Ascending aorta (tissue), 2 donors: ENCODE results near the gene FAM47E. TPM values are rescaled to one million over a fixed set of nuclear protein-coding genes. Genes with fewer than 3 reads are reported as not detected.
A peak's percentile ranks its signal among the peaks of the same experiment; 100 is the strongest.

Source experiments
- DNase-seq, 2 donors: peaks; one replicate each; pipeline ENCODE4 v3.0.0-alpha.2; 2019; ENCODE audit warnings: low spot score in 2 of 2
- H3K27ac ChIP-seq, 2 donors: fragments of 200-600 bp; sonication (generic); one replicate each; pipeline ENCODE4 v1.5.1; 2016 to 2017; ENCODE audit warnings: mild to moderate bottlenecking in 1 of 2
- H3K27me3 ChIP-seq: fragments of 200-600 bp; sonication (generic); one replicate; pipeline ENCODE4 v1.5.1; 2017
- H3K36me3 ChIP-seq, 2 donors: fragments of 200-600 bp; sonication (generic); one replicate each; pipeline ENCODE4 v1.5.1; 2016
- H3K4me1 ChIP-seq, 2 donors: fragments of 200-600 bp; sonication (generic); one replicate each; pipeline ENCODE4 v1.5.1; 2016 to 2017; ENCODE audit warnings: mild to moderate bottlenecking in 1 of 2
- H3K4me3 ChIP-seq, 2 donors: fragments of 200-600 bp; sonication (generic); one replicate each; pipeline ENCODE4 v1.5.1; 2016 to 2017; ENCODE audit warnings: mild to moderate bottlenecking in 1 of 2
- H3K9me3 ChIP-seq, 2 donors: fragments of 200-600 bp; sonication (generic); one replicate each; pipeline ENCODE4 v1.5.1; 2016
- intact Hi-C: fragments of 100-400 bp; cut with DNase I; formaldehyde crosslinking; loops from one replicate; pipeline ENCODE4 v1.15.1; 2023
- total RNA-seq: library from RNA; depleted of rRNA; stranded (reverse); fragments of >200 nt; gene quantifications from one replicate; pipeline ENCODE4 v1.1.0, GENCODE V29; 2016
- TF ChIP-seq, protein P1 (sequence below), 3 experiments: fragments of 200-600 bp in 2 of 3; fragments of 450-650 bp in 1 of 3; sonication (generic) in 2 of 3; IDR thresholded peaks; one replicate each; pipeline ENCODE4 v1.5.1; 2016 to 2019; ENCODE audit warnings: antibody characterized with exemption in 3 of 3, mild to moderate bottlenecking in 1 of 3, moderate library complexity in 1 of 3

The FAM47E gene
- total RNA-seq, 1 donor from 2014 or later = not detected

DNA sequence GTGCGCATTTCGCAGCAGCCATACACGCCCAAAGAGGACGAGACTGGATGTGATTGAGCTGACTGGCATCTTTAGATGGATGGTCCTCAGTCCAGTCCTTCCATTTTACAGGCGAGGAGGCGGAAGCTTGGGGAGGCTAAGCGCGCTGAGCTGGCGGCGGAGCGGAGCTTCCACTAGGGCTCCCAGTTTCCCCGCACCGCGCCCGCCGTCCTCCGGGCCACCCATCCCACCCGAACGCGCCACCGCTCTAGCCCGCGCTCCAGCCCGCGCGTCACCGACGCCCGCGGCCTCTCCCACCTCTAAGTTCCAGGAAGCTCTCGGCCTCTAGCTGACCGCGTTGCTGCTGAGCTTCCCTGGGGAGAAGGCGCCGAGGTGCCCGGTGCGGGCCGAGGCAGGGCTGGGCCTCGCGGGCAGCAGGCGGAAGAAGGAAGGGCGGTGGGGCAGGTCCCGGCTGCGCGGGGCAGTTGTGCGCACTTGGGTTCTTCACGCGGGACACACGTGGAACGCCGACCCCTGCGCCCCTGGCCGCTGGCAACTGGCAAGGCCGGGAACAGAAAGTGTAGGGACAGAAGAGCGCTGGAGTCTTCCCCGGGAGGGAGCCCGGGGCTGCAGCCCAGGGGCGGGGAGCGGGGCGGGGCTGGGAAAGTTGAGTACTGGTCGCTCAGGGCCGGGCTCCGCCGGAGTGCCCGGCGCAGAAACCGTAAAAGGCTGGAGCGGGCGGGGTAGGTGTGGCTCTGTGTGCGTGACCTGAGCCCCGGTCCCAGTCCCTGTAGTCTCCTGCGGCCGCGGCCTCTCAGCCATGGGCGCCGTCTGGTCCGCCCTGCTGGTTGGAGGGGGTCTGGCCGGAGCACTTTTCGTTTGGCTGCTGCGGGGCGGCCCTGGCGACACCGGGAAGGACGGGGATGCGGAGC, 54.7 kb downstream of the FAM47E start, which contains the start of gene STBD1:
STBD1 (plus strand) TSS at position 763 of the 911 bp plus-strand sequence; CDS start at position 800, 37 bp downstream.
- Histone ChIP-seq H3K27me3 (no peaks in the 10 kb centered on the region), H3K4me3 (peak within 1 kb of the TSS; percentile 68 to 72), H3K9me3 (no peaks in the 10 kb centered on the region), H3K36me3 (peaks cover 5 to 11% of the 10 kb centered on the region in 2 donors), H3K4me1 (peaks cover 0 to 15% of the 10 kb centered on the region in 2 donors), H3K27ac (peak within 1 kb of the TSS; percentile 79 to 87)
- TF ChIP-seq, protein P1, sequence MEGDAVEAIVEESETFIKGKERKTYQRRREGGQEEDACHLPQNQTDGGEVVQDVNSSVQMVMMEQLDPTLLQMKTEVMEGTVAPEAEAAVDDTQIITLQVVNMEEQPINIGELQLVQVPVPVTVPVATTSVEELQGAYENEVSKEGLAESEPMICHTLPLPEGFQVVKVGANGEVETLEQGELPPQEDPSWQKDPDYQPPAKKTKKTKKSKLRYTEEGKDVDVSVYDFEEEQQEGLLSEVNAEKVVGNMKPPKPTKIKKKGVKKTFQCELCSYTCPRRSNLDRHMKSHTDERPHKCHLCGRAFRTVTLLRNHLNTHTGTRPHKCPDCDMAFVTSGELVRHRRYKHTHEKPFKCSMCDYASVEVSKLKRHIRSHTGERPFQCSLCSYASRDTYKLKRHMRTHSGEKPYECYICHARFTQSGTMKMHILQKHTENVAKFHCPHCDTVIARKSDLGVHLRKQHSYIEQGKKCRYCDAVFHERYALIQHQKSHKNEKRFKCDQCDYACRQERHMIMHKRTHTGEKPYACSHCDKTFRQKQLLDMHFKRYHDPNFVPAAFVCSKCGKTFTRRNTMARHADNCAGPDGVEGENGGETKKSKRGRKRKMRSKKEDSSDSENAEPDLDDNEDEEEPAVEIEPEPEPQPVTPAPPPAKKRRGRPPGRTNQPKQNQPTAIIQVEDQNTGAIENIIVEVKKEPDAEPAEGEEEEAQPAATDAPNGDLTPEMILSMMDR (IDR thresholded peaks at IDR 0.05) = peak in 2 of 3 experiments; percentile 1 to 7
- intact Hi-C loops = loop anchor here (2.0 to 5.0 kb wide), 5 partner anchors 55 to 201 kb away; partner anchors contain the start of genes CCDC158, FAM47E and SCARB2
- DNase-seq = peak; percentile 44 to 85

GRCh38 chr4:76306882-76307659, 55.5 kb downstream of the FAM47E start:
- Histone ChIP-seq H3K4me3 (peak overlapping the region; percentile 68 to 72), H3K4me1 (peaks cover 0 to 15% of the 10 kb centered on the region in 2 donors), H3K9me3 (no peaks in the 10 kb centered on the region), H3K27me3 (no peaks in the 10 kb centered on the region), H3K36me3 (peaks cover 5 to 11% of the 10 kb centered on the region in 2 donors), H3K27ac (peak overlapping the region; percentile 79 to 87)
- intact Hi-C loops = loop anchor here (2.0 to 5.0 kb wide), 5 partner anchors 56 to 200 kb away; partner anchors contain the start of genes CCDC158, FAM47E and SCARB2
- TF ChIP-seq, protein P1 (IDR thresholded peaks at IDR 0.05) = peak in 2 of 3 experiments; percentile 35 to 52
- peak in 1 of 2 donors; percentile 79 for DNase-seq

GRCh38 chr4:76307660-76308014, 56.1 kb downstream of the FAM47E start:
- DNase-seq = no peak
- peaks cover 5 to 11% of the 10 kb centered on the region in 2 donors for H3K36me3 ChIP-seq
- no peaks in the 10 kb centered on the region for H3K27me3 ChIP-seq
- intact Hi-C loops = loop anchor here (2.0 to 5.0 kb wide), 5 partner anchors 57 to 200 kb away; partner anchors contain the start of genes CCDC158, FAM47E and SCARB2
- no peaks in the 10 kb centered on the region for H3K9me3 ChIP-seq
- peak overlapping the region; percentile 68 to 72 for H3K4me3 ChIP-seq
- TF ChIP-seq, protein P1 (IDR thresholded peaks at IDR 0.05) = no peak
- peak overlapping the region; percentile 79 to 87 for H3K27ac ChIP-seq
- H3K4me1 ChIP-seq = peaks cover 0 to 15% of the 10 kb centered on the region in 2 donors

DNA sequence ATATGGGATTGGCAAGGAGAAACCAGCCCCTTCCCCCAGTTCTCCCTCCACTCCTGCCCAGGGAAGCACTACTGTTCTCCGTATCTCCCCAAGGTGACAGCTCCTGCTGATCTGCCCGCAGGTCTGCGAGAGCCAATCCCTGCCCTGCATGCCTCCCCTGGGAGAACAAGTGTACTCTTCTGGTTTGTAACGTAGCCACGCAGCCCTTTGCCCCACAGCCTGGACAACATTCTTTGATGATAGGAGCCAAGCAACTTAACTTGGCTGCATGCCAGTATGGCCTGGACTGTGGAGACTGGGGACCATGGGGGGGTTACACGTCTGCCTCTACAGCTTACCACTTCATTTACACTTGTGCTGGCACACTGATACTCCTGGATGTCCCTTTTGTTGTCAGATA, 57.0 kb downstream of the FAM47E start:
- intact Hi-C loops = loop anchor here (5.0 kb wide), 1 partner anchor 199 kb away; no protein-coding TSS in a partner anchor
- TF ChIP-seq, protein P1 (IDR thresholded peaks at IDR 0.05) = no peak
- H3K27ac ChIP-seq = peak overlapping the region in 1 of 2 donors; percentile 50
- H3K36me3 ChIP-seq = peaks cover 5 to 11% of the 10 kb centered on the region in 2 donors
- no peak for DNase-seq
- peaks cover 0 to 15% of the 10 kb centered on the region in 2 donors for H3K4me1 ChIP-seq
- H3K9me3 ChIP-seq = no peaks in the 10 kb centered on the region
- H3K27me3 ChIP-seq = no peaks in the 10 kb centered on the region
- H3K4me3 ChIP-seq = no peak overlapping the region

GRCh38 chr4:76309939-76310550, 58.5 kb downstream of the FAM47E start:
- H3K9me3 ChIP-seq = no peaks in the 10 kb centered on the region
- intact Hi-C loops = loop anchor here (5.0 kb wide), 1 partner anchor 197 kb away; no protein-coding TSS in a partner anchor
- no peak overlapping the region for H3K4me3 ChIP-seq
- DNase-seq = no peak
- H3K27ac ChIP-seq = no peak overlapping the region
- H3K27me3 ChIP-seq = no peaks in the 10 kb centered on the region
- TF ChIP-seq, protein P1 (IDR thresholded peaks at IDR 0.05) = no peak
- H3K4me1 ChIP-seq = peaks cover 0 to 15% of the 10 kb centered on the region in 2 donors
- H3K36me3 ChIP-seq = peaks cover 5 to 11% of the 10 kb centered on the region in 2 donors
